CD4-positive, alpha-beta T cell treated with Interleukin-15 for 1 hour (primary cell): ENCODE data around the gene KDM1B.
"Not testable (repeated sequence)": the region's sequence is repeated elsewhere in the genome, so short reads cannot be mapped to it uniquely, and the experiment has no call there.

ENCODE experiments used
- DNase-seq: peaks from one replicate; pipeline ENCODE4 v3.0.0-alpha.2; 2020

The KDM1B gene

DNA sequence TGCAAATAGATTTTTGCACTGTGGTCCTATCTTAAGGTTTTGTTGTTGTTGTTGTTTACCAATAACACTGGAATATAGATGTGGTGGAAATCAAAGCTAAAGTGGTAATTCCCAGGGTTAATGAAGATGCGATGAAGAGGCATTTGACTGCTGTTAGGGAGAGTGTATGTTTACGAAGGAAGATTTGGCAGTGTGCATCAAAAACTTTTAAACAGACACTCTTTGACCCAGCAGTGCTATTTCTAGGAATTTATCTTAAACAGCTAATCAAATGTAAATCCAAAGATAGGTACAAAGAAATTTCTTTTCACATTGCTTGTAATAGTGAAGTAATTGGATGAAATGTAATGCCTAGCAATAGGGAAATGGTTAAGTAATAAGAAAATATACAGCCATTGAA is 34.0 kb downstream of the KDM1B start:
- DNase-seq, result no peak

DNA sequence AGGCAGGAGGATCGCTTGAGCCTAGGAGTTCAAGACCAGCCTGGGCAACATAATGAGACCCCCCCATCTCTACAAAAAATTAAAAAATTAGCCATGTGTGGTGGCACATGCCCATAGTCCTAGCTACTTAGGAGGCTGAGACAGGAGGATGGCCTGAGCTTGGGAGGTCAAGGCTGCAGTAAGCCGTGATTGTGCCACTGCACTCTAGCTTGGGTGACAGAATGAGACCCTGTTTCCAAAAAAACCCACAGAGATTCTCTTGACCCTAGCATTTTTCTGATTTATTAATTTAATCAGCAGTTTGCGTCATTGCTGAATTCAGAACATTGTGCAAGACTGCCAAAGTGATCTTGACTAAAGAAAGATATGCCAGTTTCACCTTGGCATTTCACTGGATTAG is 36.8 kb downstream of the KDM1B start:
- DNase-seq, result no peak

DNA sequence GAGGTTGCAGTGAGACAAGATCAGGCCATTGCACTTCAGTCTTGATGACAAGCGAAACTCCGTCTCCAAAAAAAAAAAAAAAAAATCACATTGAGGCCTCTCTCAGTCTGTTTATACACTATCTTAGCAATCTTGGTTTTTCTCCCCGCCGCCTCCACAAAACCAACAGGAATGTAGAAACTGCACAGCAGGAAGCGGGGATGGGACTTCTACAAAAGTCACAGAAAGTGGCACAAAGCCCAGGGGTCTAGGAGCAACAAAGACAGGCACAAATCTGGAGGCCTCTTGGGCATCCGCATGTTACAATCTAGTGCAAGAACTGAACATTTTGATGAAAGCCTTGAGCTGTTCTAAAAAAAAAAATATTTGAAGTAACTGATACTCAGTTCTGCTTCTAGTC is 48.6 kb downstream of the KDM1B start:
- no peak for DNase-seq

DNA sequence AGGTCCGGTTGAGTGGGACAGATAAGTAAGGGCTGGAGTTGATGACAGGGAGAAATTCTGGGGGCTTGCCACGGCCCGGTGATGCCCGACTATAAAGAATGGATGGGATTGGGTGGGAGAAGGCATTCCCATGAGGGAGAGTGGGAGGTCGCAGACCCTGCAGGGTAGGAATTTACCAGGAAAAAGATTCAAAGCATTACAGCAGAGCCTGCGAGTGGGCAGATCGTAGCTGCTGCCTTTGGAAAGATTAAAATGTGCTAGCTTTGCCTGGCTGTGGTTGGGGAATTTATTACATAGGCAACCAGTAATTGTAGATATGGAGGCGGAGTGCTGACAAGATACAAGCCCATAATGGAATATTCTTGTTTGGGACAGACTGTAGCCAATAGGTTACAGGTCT is 49.5 kb downstream of the KDM1B start:
- DNase-seq, result no peak

DNA sequence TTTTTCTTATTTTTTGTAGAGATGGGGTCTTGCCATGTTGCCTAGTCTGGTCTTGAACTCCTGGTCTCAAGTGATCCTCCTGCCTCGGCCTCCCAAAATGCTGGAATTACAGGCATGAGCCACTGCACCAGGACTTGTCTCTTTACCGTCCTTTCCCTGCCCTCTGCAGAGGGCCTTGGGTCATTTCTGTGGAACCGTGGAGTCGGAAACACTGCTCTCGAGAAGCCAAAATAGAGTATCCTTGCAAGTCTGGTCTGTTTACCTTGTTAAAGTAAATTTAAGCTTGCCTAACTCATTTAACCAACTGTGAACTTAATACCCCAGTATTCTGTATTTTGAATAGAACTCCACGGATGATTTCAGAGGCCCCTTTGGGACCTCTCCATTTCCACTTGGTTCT is 51.4 kb downstream of the KDM1B start:
- no peak for DNase-seq

DNA sequence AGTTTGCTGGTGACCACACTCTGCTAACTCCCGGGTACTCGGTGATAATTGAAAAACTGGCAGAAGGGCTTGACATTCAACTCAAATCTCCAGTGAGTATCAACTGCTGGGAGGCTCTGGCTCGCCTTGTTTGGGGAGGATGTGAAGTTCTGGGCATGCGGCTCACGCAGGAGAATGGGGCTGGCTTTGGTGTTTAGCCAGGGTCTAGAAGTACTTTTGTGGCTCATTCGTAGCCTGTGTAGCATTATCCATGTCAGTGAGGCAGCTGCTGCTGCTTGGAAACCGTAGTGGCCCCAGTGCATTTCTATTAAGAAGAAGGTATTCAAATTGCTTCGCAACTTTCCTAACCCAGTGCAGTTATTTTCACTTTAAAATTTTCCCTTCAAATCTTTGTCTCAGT is 52.2 kb downstream of the KDM1B start:
- DNase-seq, result no peak

DNA sequence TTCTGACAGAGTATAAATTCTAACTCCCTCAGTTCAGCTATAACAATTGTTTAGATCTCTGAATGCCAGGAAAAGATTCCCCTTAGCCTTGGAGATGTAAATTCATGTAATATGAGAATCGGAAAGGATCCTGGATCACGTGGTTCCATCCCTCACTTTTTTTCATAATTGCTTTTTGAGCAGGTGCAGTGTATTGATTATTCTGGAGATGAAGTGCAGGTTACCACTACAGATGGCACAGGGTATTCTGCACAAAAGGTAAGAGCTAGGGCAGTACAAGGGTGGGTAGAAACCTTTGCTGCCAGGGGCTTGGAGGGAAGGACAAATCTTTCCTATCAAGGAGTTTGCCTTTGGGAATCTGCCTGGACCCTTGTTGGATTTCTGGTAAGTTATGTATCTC is 52.7 kb downstream of the KDM1B start:
- no peak for DNase-seq

DNA sequence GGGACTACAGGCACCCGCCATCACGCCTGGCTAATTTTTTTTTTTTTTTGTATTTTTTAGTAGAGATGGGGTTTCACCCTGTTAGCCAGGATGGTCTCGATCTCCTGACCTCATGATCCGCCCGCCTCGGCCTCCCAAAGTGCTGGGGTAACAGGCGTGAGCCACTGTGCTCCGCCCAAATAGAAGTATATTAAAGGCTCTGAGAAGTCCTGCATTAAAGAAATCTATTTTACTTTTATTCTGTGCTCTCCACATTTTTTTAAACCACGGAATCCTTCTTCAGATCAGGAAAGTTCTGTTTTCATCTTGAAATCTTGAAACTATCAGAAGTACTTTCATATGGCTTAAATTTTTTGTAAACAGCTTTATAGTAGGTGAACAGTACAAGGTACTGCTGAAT is 53.6 kb downstream of the KDM1B start:
- DNase-seq, result not testable (repeated sequence)

DNA sequence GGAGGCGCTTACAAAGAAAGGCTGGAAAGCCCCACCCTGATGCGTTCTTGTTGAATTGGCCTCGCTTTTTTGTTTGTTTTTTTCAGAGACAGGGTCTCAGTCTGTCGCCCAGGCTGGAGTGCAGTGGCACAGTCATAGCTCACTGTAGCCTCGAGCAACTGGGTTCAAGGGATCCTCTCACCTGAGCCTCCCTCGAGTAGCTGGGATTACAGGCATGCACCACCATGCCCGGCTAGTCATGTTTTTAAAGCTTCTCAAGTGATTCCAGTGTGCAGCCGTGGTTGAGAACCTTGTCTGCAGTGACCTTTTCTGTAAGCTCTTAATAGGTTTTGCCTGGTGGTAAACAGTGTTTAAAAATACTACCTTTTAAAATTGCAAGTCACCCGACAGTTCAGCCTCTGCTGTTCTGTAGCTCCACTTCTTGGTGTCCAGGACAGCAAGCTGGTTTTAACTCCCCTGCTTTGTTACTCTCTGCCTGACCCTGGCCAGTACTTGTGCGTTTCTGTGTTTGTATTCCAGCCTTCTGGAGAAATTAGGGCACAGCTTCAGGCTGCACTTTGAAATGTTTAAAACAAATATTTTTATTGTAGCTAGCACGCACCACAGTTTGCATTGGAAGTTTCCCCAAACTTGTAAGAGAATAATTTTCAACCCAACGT is 54.4 kb downstream of the KDM1B start:
- no peak for DNase-seq

DNA sequence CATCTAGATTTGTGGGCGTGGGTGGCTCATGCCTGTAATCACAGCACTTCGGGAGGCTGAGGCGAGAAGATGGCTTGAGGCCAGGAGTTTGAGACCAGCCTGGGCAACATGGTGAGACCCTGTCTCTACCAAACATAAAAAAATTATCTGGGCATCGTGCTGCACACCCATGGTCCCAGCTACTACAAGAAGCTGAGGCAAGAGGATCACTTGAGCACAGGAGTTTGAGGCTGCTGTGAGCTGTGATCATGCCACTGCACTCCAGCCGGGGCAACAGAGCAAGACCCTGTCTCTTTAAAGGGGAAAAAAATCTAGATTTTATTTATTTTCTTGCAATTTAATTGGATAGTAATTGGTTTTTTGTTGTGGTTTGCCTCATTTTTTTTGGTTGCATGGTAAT is 55.5 kb downstream of the KDM1B start:
- DNase-seq, result no peak

DNA sequence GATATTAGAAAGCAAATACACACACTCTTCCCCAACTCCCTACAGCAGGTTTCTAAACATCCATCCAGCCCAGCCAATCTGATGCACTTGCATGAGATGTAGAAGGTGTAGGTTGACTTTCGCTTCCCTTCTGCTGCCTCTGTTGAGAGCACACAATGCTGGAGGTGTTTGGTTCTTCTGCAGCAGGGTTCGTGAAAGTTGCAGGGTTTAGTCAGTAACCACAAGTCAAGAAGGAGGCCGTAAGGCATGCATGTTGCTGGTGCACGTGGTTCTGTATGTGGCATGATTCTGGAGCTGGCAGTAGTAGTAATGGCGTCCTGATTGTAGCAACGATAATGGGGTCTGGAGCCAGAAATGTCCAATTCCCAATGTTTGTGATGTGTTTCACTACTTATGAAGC is 56.1 kb downstream of the KDM1B start:
- no peak for DNase-seq

DNA sequence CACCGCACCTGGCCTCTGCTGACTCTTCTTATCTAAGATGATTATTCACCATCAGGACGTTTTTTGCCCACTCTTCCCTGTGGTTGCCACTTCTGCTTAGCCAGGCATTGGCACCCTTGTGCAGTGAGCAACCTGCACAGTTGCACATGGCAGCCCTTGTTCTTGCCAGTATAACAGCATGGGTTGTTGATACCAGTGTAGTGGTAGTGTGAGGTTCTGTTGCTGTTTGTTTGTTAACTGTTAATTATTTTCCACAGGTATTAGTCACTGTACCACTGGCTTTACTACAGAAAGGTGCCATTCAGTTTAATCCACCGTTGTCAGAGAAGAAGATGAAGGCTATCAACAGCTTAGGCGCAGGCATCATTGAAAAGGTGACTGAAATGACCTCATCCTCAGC is 57.0 kb downstream of the KDM1B start:
- DNase-seq, result no peak

DNA sequence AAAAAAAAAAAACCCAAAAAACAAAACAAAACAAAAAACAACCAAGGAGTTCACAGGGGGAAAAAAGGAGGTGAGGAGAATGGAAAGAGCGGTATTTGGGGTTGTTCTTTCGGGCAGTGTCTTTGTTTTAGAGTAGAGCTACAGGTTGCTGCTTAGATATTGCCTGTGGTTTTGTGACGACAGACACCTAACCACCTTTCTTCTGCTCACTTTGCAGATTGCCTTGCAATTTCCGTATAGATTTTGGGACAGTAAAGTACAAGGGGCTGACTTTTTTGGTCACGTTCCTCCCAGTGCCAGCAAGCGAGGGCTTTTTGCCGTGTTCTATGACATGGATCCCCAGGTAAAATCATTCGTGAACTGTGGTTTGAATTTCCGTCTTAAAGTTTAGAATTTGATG is 58.2 kb downstream of the KDM1B start:
- no peak for DNase-seq

DNA sequence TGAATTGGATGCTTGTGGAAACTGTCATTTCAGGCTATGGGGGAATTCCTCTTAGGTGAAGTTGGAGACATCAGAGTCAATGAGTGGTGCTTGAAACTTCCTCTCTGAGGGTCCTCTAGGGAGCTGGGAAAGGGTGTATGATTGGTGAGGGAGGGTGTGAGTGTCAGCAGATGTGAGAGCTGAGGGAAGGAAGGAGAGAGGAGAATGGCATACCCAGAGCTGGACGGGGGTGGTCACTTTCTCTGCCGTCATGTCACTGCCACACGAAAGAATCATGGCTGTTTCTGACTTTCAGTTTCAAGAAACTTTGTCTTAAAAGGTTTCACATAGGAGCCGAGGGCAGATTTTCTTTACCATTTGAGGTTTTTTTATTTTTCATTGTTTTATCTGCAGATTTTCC is 58.8 kb downstream of the KDM1B start:
- DNase-seq, result no peak

DNA sequence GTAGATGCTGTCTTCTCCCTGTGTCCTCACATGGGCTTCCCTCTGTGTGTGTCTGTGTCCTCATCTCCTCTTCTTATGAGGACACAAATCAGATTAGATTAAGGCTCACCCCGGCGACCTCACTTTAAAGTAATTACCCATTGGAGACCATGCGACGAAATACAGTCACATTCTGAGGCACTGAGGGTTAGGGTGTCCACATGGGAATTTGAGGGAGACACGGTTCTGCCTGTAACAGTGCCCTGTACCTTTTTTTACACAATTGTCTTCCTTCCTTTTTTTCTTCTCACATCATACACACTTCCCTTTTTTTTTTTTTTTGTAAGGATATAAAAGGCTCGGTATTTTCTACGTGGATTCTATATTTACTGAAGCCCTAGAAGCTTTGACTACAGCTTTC is 60.2 kb downstream of the KDM1B start:
- no peak for DNase-seq

DNA sequence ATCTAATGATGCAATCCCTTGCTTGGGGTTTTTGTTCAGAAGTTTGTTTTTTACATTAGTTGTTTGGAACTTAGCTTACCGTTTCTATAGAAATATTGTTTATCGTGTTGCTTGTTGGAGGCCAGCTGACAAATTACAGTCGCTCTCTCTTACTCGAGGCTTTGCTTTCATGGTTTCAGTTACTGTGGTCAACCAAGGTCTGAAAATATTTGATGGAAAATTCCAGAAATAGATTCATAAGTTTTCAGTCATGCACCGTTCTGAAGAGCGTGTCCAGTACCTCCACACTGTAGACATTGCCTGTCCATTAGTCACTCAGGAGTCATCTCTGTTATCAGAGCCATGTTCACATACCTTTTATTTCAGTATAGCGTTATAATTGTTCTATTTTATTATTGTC is 61.2 kb downstream of the KDM1B start:
- no peak for DNase-seq

DNA sequence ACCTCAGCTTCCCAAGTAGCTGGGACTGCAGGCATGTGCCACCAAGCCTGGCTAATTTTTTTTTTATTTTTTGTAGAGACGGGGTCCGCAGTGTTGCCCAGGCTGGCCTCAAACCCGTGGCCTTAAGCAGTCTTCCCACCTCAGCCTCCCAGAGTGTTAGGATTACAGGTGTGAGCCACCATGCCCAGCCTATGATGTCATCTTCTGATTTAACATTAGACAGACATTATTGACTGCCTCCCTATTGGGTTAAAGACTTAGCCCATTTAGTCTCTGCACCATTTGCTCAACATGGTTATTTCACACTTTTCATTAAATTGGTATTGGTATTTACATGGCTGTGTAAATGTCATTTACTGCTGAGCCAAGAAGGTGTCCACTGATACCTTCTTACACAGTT is 63.0 kb downstream of the KDM1B start:
- no peak for DNase-seq

DNA sequence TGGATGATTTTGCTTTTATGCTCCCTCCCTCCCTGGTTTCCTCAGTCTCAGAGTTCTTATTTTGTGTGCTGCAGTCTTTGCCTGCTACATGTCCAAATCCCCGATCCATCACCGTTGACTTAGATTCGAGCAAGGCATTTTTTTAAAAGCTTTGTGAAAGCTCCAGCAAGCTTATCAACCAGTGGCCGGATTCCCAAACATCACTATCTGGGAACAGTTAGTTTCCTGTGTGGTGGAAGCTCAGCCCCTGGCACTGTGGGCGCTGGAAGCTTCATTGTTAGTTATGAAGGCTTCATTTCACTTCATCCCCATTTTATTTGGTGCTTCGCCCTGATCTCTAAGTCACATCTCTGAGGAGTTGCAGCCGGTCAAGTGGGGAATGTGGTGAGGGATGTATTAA is 64.4 kb downstream of the KDM1B start:
- no peak for DNase-seq

DNA sequence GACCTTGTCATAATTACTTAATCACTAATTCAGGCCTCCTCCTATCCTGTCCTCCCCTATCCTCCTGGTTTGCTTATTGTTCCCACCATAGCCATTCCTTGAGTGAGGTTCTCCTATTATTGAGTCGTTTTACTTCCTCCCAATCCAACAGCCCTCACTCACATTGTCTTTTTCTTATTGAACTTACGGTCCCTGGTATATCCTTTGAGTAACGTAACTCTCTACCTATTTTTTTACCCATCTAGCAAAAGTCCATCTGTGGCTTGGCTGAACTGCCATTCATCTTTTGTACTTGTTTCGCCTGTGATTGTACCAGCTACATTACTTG is 66.0 kb downstream of the KDM1B start:
- no peak for DNase-seq

DNA sequence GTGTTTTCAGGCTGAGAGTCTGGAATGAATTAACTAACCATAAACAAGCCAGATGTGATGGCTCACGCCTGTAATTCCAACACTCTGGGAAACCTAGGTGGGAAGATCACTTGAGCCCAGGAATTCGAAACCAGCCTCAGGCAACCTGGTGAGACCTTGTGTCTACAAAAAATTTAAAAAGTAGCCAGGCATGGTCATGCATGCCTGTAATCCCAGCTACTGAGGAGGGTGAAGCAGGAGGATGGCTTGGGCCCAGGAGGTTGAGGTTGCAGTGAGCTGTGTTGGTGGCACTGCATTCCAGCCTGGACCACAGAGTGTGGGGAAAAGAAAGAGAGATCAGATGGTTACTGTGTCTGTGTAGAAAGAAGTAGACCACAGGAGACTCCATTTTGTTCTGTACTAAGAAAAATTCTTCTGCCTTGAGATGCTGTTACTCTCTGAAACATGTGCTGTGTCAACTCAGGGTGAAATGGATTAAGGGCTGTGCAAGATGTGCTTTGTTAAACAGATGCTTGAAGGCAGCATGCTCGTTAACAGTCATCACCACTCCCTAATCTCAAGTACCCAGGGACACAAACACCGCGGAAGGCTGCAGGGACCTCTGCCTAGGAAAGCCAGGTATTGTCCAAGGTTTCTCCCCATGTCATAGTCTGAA is 71.4 kb downstream of the KDM1B start:
- not testable (repeated sequence) for DNase-seq

DNA sequence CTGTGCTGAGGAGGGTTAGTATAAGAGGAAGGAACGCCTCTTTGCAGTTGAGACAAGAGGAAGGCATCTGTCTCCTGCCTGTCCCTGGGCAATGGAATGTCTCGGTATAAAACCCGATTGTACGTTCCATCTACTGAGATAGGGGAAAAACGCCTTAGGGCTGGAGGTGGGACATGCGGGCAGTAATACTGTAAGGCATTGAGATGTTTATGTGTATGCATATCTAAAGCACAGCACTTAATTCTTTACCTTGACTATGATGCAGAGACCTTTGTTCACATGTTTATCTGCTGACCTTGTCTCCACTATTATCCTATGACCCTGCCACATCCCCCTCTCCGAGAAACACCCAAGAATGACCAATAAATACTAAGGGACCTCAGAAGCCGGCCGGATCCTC is 71.9 kb downstream of the KDM1B start:
- DNase-seq, result not testable (repeated sequence)

DNA sequence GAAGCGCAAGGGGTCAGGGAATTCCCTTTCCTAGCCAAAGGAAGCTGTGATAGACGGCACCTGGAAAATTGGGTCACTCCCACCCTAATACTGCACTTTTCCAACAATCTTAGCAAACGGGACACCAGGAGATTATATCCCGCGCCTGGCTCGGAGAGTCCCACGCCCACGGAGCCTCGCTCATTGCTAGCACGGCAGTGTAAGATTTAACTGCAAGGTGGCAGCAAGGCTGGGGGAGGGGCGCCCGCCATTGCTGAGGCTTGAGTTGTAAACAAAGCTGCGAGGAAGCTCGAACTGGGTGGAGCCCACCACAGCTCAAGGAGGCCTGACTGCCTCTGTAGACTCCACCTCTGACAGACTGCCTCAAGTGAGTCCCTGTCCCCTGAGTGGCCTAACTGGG is 73.4 kb downstream of the KDM1B start:
- DNase-seq, result not testable (repeated sequence)

DNA sequence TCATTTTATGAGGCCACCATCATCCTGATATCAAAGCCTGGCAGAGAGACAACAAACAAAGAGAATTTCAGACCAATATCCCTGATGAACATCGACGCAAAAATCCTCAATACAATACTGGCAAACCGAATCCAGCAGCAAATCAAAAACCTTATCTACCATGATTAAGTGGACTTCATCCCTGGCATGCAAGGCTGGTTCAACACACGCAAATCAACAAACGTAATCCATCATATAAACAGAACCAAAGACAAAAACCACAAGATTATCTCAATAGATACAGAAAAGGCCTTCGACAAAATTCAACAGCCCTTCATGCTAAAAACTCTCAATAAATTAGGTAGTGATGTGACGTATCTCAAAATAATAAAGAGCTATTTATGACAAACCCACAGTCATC is 76.6 kb downstream of the KDM1B start:
- not testable (repeated sequence) for DNase-seq

DNA sequence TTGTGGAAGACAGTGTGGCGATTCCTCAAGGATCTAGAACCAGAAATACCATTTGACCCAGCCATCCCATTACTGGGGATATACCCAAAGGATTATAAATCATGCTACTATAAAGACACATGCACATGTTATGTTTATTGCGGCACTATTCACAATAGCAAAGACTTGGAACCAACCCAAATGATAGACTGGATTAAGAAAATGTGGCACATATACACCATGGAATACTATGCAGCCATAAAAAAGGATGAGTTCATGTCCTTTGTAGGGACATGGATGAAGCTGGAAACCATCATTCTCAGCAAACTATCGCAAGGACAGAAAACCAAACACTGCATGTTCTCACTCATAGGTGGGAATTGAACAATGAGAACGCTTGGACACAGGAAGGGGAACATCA is 78.5 kb downstream of the KDM1B start:
- not testable (repeated sequence) for DNase-seq

DNA sequence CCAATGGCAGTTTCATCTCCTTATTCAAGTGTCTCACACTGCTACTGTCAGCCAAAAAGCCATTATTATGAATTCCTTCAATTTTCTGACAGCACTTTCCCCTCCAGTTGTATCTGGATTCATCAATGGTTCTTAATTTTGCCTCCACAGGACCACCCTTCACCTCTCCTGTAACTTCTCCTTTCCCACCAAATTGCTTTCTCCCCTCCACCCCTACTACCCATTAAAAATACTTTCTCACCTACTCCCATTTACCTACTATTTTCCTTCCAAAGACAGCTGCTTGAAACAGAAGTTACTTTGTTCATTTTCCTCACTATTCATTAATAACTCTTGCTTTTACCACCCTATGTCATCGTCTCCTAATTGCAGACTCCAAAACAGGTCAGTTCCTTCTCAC is 79.3 kb downstream of the KDM1B start:
- DNase-seq, result no peak
